Measurements from ENCODE around the gene VPS13A.

The VPS13A gene

DNA sequence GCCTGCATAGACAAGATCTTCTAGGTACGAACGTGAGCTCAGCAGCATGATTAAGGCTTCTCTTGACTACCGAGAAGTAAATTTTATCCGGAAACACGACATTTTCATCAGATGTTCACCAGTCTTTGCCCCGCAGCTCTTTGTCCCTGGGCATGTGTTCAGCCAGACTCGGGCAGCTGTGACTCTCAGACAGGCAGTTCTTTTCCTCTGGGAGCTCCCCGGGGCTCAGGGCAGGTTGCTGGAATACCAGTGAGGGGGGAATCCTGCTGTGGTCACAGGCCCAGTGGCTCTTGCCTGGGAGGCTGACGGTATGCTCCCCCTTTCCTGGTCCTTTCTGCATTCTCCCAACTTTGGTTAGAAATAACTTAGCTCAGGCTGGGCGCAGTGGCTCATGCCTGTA, 284.7 kb downstream of the VPS13A start:
- DNase-seq, result no peak

DNA sequence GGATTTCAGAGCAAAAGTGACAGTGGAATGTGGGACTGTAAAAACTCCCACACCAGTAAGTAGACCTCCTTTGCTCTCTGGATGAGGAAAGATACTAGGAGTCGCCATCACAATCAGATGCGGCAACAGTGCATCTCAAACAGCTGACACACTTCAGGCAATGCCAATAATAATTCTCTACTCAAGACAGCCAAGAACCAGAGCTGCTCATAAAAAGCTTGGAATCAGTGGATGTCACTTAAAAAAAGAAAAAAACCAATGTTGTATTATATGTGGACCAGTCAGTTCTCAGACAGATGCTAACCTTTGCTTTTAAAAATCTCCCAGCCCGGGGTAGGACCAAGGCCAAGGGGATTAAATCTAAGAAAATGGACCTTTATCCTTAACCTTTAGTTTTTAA, 285.8 kb downstream of the VPS13A start:
- no peak for DNase-seq

DNA sequence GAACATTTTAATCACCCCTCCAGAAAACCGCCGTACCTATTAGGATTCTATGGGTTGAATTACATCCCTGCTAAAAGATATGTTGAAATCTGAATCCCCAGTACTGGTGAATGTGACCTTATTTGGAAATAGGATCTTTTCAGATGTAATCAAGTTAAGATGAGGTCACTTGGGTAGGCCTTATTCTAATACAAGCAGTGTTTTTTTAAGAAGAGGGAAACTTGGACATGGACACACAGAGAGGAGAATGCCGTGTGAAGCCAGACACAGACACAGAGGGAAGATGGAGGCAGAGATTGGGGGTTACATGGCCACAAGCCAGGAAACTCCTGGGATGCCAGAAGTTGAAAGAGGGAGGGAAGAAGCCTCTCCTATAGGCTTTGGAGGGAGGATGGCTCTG, 287.3 kb downstream of the VPS13A start:
- DNase-seq, result no peak

DNA sequence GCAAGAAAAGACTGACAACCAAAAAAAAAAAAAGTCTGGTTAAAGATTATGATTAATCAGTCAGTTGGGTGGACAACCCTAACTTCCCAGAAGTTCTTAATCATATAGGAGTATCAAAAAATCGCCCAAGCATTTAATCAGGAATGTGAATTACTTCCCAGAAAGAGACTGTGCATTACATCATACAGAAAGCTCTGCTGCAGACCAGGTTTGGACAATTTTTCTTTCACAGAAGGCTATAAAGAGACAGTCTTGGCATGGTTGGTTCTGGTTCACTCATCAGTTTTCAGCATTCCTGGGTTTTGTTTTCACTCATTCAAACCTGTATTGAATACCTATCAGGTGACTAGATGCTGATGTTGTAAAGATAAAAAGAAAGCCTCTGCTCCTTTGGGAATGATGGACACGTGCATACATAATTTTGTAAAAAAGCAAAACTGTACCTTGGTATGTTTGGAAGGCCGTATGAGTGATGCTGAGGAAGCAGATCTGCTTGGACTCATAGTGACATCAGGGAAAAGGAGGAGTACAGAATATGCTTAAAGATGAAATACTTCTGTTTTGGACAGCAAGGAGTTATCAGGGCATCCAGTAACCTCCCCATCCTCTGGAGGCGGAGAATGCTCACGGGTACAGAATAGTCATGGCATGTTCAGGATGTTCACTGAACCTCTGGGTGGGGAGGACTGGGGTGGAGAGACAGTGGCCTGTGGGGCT, 292.3 kb downstream of the VPS13A start:
- DNase-seq, result no peak
